NCI-H2227 treated with DMSO at 0.1 percent for 48 hours (cell line): Measurements from ENCODE around the gene ZNF705A.
A peak's percentile ranks its signal among the peaks of the same experiment; 100 is the strongest.
"Not testable (repeated sequence)": the region's sequence is repeated elsewhere in the genome, so short reads cannot be mapped to it uniquely, and the experiment has no call there.

ENCODE experiments used
- DNase-seq: peaks from one replicate; lab custom pipeline; 2025; lab: John Stamatoyannopoulos, UW

ZNF705A gene

DNA sequence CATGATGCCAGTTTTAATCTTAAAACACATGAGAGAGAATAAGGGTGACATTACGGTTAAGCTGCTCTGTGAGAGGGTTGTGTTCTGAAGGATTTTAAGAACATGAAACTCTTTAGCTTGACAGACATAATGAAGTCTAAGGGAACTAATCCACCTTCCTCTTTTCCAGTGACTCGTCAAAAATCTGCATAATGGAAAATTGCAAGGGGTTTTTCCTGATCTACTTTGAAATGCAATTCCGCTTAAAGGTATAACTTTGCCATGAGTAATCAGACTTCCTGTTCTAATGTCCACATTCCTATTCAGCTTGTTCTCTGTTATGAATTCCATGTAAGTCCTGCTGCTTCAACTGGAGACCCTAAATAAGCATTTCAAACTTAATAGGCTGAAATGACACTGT, at the start of gene ZNF705A:
ZNF705A (plus strand) TSS at position 171 of the 400 bp plus-strand sequence. CDS start 15,611 bp downstream, outside the sequence.
- DNase-seq: no peak

DNA sequence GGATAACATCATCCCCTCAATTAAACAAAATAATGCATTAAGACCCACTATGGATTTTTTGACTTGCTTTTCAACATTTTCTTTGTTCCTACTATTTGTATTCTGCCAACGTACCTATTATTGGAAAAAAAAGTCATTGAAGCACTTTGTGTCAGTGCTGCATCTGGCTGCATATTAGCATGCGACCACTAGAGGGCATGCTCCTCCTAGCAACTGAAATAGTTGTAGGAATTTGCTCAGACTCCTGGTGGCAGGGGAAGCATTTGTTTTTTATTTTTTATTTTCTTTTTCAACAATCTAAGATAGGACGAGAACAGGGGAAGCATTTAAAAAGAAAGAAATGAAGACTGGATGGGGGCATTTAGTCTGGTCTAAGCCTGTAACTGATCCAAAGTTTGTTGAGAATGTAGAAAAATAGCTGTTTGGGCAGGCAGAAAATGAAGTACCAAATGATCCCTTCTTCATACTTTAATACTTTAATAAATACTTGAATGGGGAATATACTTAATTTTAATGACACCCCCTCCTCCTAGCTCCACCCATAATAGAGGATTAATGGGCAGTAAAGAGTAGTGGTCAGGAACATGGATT, 47.9 kb upstream of the ZNF705A start:
- DNase-seq: peak; percentile 31

DNA sequence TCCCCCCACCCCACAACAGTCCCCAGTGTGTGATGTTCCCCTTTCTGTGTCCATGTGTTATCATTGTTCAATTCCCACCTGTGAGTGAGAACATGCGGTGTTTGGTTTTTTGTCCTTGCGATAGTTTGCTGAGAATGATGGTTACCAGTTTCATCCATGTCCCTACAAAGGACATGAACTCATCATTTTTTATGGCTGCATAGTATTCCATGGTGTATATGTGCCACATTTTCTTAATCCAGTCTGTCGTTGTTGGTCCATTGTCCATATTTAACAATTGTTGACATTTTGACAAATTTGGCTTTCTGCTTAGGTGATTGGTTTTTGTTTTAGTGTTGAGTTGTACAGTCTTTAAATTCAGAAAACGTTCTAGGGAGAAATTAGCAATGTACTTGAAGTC, 43.7 kb upstream of the ZNF705A start:
- not testable (repeated sequence) for DNase-seq

DNA sequence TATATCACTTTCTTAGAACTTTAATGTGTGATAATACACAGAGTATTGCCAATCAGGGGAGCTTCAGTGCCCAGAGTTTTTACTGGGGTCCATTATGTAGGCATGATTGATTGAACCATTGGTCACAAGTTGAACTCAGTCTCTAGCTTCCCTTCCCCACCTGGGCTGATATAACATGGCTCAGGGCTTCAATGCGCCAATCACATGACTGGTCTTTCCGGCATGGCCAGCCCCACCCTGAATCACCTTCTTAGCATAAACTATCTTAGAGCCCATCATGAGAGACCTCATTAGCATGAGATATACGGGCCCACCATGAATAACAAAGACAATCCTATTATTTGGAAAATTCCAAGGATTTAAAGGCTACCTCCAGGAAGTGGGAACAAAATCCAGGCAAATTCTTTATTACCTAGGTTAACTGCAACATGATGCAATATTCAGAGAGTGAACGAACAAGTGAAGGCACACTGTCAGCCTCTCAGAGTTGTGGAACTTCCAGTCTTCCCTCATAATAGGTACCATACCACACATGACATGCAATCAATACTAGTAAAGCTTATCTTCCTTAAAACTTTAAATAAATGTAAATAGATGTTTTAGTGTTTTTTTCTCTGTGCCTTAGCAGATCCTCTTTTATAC, 36.6 kb upstream of the ZNF705A start:
- DNase-seq: no peak

DNA sequence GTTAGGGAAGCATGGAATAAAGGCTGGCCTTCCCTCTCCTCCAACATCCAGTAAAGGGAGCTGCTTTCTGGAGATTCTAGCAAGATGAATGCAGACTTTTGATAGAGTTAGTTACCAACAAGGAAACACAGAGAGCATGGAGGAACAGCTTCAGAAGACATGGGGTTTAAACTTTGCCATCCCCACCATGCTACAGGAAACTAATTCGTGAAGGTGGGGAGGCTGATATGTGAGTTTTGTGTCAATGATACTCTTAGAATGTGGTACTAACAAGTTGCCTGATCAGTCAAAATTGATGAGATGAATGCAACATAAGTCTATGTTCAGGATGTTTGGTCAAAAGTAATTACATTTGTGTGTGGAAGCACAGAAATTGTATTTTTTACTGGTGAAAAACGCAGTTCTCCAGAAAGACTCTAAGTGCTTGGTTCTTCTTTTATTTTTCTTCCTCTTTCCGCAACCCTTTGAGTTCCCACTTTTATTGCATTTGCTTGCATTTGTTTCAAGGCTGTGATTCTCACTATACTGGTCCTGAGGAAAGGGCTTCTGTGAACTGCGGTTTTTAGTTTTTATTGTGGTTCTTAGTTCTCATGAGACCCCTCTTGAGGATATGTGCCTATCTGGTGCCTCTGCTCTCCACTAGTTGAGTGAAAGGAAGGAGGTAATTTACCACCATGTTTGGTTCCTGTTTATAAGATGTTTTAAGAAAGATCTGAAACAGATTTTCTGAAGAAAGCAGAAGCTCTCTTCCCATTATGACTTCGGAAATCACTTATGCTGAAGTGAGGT, 33.5 kb upstream of the ZNF705A start, which contains the start of gene CLEC4A:
CLEC4A (plus strand) TSS at position 494 of the 789 bp plus-strand sequence; CDS start at position 756, 262 bp downstream.
- no peak for DNase-seq

DNA sequence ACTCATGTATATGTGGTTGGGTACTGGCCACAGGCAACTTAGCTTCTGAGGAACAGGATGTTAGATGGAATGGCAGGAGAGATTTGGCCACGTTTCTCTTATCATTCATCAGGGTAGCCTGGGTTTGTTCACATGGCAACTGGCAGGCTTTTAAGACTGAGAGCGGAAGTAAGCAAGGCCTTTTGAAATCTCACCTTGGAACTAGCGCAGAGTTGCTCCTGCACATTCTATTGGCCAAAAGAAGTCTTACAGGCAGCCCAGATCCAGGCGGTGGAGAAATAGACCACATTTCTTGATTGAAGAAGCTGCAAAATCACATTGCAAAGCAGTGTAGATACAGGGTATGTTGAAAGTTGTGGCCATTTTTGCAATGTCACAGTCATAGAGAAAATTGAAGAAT, 29.7 kb upstream of the ZNF705A start:
- DNase-seq: no peak

DNA sequence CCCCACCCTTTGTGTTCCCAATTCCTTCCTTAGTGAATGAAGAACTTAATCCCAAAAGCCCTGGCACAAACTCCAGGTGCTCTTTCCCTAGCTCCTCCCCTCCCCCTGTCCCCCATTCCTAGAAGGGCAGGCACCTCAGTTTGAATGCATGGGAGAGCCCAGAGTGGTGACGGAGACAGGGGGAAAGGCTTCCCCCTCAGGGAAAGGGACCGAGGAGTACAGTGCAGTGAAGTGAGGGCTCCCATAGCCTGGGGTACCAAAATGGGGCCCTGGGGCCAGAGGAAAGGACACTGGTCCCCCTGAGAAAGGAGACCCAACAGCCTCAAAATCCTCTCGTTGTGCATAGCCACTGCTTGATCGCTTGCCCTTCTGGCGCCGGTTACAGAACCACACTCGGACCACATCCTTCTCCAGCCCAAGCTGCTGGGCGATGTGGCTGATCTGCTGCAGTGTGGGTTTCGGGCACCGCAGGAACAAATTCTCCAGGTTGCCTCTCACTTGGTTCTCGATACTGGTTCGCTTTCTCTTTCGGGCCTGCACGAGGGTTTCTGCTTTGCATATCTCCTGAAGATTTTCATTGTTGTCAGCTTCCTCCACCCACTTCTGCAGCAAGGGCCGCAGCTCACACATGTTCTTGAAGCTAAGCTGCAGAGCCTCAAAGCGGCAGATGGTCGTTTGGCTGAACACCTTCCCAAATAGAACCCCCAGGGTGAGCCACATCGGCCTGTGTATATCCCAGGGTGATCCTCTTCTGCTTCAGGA, 23.0 kb upstream of the ZNF705A start:
- DNase-seq: not testable (repeated sequence)

DNA sequence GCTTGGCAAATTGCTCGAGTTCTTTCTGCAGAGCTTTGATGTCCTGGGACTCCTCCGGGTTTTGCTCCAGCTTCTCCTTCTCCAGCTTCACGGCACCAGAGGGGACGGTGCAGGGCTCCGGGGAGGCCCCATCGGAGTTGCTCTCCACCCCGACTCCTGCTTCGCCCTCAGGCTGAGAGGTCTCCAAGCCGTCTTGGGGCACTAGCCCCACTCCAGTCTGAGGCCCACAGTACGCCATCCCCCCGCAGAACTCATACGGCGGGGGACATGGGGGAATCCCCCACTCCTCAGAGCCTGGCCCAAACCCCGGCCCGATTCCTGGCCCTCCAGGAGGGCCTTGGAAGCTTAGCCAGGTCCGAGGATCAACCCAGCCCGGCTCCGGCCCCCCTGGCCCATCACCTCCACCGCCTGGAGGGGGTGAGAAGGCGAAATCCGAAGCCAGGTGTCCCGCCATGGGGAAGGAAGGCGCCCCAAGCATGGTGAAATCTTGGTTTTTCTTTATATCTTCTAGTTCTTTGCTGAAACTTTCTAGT, 22.4 kb upstream of the ZNF705A start:
- DNase-seq: not testable (repeated sequence)

DNA sequence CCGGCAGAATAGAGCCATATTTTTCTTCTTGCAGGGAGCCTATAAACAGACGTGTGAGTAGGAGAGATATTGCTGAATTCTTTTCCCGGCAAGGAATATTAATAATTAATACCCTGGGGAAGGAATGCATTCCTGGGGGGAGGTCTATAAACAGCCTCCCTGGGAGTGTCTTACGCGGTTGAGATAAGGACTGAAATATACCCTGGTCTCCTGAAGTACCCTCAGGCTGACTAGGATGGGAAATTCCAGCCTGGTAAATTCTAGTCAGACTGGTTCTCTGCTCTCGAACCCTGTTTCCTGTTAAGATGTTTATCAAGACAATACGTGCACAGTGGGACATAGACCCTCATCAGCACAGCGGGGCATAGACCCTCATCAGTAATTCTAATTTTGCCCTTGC, 15.2 kb upstream of the ZNF705A start:
- not testable (repeated sequence) for DNase-seq

DNA sequence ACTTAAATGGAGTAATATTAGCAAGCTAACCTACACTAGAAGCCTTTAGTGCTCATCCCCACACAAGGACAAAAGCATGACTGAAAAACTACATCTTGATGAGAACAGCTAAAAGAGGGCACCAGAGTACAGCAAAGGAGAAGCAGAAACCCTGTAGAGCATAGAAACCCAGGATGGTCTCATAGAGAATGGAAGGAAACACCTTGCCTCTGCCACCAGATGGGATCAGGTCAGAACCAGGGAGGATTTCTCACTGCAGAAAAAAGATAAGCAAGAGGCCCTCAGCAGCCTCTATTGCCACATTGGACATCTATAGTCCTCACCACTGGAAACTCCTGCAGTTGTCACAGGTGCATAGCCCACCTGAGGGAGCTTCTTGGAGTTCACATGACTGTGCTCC, 13.6 kb upstream of the ZNF705A start:
- DNase-seq: no peak

DNA sequence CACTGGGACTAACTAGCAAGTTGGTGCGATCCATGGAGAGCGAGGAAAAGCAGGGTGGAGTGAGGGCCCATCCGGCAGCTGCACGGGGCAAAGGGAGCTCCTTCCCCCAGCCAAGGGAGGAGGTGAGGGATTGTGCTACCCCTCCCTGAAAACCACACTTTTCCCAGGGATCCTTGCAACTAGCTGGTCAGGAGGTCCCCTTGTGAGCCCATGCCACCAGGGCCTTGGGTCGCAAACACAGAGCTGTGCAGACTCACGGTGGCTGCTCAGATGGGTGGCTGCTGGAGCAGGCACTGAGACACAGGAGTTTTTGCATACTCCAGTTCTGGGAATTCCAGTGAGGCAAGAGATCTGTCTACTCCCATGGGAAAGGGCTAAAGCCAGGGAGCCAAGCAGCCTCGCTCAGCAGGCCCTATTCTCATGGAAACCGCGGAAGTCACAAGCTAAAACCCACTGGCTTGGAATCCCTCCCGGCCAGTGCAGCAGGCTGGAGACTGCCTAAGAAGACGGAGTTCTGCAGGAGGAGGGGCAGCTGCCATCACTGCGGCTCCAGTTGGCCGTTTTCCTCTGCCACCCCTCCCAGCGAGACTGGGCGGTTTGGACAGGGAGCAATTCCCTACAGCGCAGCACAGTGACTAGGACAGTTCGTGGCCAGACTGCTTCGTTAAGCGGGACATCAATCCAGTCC, 10.9 kb upstream of the ZNF705A start:
- peak; percentile 1 for DNase-seq

DNA sequence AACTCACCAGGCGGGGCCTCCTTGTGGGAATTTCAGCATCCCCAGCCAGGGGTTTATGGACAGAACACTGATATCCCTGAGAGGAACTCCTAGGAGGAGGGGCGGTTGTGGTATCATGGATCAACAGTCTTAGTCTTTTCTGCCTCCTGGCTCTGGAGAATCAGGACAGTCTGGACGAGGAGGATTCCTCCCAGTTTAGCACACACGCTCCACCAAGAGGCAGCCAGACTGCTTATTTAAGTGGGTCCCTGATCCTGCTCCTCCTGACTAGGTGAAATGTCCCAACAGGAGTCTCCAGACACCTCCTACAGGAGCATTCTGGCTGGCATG, 10.4 kb upstream of the ZNF705A start:
- no peak for DNase-seq

DNA sequence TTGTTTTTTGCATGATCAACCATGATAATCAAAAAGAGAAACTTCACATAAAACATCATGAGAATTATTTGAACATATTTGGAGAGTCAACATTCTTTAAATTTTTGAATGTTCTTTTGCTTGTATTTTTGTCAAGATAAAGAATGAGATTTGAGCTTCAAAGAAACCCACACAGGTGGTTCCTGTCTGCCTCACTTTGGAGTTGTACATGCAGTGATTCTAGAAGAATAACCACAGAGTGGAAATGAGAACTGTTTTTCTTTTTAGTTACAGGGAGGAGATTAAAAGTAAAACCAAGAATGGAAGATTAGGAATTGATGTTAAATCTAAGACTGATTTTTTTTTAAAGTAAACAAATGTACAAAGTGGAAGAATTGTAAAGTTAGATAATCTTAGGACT, 2.3 kb upstream of the ZNF705A start:
- no peak for DNase-seq

DNA sequence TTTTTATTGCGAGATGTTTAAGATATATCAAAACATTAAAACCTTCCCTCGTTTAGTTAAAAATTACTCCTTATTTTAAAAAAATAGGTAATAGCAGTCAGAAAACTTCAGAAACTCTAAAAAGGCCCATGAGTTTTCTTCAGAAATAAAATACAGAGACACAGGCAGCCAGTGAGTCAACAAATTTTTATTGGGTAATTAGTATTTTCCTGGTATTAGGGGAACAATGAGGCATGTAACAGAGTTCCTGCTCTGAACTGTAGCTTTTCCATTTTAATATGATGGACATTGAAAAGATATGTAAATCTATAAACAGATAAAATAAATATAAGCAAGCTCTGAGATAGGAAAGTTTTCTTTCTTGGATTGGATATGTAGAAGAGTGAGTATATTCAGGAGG, 399 bp upstream of the ZNF705A start:
- DNase-seq: no peak

DNA sequence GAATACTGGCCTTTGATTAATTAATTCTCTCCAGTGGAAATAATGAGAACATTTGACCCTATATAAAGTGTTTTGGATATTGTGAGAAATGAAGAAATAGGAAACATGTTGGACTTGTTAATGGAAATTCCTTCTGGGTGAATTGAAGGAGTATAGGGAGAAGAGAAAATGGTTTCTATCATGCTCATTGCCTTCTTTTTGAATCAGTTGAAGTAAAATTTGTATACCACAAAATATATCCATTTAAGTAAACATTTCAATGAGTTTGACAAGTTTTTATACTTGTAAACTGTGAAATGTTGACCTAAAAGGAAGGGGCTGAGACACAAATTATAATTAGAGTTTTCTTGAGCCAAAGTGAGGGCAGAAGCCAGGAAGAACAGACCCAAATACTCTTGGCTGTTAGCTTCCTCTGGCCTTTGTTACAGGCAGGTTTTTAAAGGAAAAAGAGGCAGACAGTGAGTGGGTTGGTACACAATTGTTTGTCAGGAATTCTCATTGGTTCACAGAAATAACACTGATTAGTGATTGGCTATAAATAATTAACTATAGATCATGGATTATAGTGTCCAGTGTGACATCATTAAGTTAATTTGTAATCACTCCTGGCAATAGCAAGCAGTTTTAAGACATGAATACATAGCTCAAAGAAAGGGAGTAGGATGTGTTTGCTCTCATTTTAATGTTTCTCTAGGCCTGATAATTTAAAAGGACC, 826 bp downstream of the ZNF705A start:
- DNase-seq: no peak

DNA sequence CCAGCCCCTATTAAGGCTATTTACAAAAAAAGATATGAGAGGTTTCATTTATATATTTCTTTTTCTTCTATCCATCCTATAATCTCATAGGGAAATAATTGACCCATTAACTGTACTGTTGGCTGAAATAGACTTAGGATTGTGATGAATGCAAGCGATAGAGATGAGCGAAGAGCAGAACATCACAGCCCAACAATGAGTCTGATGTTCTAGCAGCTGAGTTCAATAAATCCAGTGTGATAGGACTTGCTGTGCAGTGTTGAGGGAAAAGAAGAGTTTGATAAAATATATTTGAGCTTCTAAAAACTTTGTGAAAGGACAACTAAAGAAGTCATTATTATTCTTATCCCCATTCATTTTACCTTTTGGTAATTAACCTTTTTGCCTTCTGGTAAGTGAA, 16.1 kb downstream of the ZNF705A start:
- not testable (repeated sequence) for DNase-seq

DNA sequence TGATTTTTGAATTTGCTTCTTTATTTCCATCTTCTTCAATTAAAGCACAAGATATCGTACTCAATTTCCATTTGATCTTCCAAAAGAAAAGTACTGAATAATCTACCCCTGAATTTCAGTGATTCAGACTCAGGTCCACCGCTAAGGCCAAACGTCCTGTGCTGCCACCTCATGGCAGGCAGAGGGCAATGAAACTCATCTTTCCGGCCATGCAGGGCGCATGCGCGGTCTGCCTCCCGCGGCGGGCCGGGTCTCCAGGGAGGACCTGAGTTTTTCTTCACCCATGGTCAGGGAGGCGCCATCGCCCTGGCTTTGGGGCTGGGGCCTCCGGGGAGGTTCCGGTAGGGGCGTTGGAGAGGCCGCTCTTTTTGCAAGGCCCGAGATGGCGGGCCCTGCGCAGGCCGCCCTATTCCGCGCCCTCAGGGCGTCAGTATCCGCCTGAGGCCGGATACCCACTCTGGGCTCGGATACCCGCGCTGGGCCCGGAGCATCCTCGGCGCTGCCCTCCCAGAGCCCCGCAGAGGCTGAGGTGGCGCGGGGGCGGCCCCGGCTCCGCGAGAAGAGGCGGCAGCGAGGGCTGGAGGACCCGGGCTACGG, 23.3 kb downstream of the ZNF705A start:
- DNase-seq: peak; percentile 48

DNA sequence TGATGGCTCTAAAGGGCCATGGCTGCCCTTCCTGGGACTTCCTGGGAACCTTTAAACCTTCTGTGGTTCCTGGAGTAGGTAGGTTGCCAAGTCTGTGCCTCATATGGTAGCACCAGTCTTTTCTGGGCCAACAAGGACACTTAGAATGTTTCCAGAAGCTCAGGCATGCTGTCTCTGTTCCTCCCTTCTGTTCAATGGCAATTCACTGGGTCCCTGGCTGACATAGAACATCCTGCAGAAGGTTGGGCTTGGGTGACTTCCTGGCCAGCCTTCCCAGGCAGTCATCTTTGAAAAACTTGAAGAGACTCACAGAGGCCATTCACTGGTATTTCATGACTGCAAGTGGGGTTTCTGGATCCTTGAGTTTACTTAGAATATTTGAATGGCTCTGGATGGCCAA, 24.5 kb downstream of the ZNF705A start:
- DNase-seq: not testable (repeated sequence)

DNA sequence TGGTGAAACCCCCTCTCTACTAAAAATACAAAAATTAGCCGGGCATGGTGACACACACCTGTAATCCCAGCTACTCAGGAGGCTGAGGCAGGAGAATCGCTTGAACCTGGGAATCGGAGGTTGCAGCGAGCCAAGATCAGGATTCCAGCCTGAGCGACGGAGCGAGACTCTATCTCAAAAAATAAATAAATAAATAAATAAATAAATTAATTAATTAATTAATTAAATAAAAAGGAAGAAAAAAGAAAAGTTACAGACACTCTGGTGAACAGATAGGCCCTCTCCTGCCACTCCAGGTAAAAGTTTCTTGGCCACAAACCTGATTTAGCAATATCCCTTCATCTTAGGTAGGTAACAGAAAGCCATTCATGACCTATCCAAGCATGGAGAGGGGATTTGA, 26.1 kb downstream of the ZNF705A start:
- DNase-seq: not testable (repeated sequence)

DNA sequence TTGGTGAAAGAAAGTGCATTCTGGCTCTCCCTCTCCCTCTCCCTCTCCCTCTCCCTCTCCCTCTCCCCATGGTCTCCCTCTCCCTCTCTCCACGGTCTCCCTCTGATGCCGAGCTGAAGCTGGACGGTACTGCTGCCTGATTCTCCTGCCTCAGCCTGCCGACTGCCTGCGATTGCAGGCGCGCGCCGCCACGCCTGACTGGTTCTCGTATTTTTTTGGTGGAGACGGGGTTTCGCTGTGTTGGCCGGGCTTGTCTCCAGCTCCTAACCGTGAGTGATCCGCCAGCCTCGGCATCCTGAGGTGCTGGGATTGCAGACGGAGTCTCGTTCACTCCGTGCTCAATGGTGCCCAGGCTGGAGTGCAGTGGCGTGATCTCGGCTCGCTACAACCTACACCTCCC, 26.5 kb downstream of the ZNF705A start:
- DNase-seq: not testable (repeated sequence)
